Adrenal gland (tissue), 5 donors: Measurements from ENCODE around the gene SPDYE2.
"Not testable (repeated sequence)": the region's sequence is repeated elsewhere in the genome, so short reads cannot be mapped to it uniquely, and the experiment has no call there.

Source experiments
- POLR2A ChIP-seq, 2 donors: fragments of 450-650 bp; IDR thresholded peaks; one replicate each; pipeline ENCODE4 v1.6.1; 2017; ENCODE audit warnings: antibody characterized with exemption in 2 of 2, mild to moderate bottlenecking in 2 of 2, moderate library complexity in 1 of 2
- TF ChIP-seq, protein P1 (sequence below), 6 experiments: fragments of 450-650 bp in 4 of 6; fragments of 200-600 bp in 2 of 6; sonication (generic) in 1 of 6; IDR thresholded peaks; 1 replicate in 5 of 6; 2 replicates in 1 of 6; pipeline versions ENCODE4 v1.5.1 to v1.8.0; 2016 to 2021; ENCODE audit warnings: antibody characterized with exemption in 6 of 6, mild to moderate bottlenecking in 2 of 6, moderate library complexity in 1 of 6
- donor health status: DM: no; HTN: no; CAD: no.

DNA sequence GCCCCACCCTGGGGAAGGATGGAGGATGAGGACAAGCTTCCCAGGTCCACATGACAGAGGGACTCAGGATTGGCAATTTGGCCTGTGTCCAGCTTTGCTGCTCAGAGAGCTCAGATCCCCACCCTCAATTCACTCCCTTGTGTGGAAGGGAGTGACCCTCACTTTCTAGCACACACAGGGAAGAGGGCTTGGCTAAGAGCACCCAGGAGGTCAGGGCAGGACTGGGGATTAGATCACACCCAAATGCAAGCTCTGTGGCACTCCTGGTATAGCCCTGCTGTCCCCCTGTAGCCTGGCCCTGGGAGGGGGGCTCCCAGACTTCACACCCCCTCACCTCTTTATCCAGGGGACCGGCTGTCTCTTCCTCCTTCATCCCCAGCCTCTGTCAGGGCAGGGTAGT, 6.7 kb upstream of the SPDYE2 start:
- TF ChIP-seq, protein P1, sequence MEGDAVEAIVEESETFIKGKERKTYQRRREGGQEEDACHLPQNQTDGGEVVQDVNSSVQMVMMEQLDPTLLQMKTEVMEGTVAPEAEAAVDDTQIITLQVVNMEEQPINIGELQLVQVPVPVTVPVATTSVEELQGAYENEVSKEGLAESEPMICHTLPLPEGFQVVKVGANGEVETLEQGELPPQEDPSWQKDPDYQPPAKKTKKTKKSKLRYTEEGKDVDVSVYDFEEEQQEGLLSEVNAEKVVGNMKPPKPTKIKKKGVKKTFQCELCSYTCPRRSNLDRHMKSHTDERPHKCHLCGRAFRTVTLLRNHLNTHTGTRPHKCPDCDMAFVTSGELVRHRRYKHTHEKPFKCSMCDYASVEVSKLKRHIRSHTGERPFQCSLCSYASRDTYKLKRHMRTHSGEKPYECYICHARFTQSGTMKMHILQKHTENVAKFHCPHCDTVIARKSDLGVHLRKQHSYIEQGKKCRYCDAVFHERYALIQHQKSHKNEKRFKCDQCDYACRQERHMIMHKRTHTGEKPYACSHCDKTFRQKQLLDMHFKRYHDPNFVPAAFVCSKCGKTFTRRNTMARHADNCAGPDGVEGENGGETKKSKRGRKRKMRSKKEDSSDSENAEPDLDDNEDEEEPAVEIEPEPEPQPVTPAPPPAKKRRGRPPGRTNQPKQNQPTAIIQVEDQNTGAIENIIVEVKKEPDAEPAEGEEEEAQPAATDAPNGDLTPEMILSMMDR (IDR thresholded peaks at IDR 0.05) = not testable (repeated sequence)
- not testable (repeated sequence) for TF ChIP-seq POLR2A (IDR thresholded peaks at IDR 0.05)
